HG02798 (cell line): ENCODE measurements around the gene LSAMP.
"Not testable (repeated sequence)": the region's sequence is repeated elsewhere in the genome, so short reads cannot be mapped to it uniquely, and the experiment has no call there.

Experiments
- ATAC-seq: cut with Tn5 transposase; IDR thresholded peaks from one replicate; pipeline ENCODE4 v1.9.1; 2021; ENCODE audit warnings: mild to moderate bottlenecking; ENCODE audit not compliant: unreplicated experiment, poor library complexity

LSAMP gene

DNA sequence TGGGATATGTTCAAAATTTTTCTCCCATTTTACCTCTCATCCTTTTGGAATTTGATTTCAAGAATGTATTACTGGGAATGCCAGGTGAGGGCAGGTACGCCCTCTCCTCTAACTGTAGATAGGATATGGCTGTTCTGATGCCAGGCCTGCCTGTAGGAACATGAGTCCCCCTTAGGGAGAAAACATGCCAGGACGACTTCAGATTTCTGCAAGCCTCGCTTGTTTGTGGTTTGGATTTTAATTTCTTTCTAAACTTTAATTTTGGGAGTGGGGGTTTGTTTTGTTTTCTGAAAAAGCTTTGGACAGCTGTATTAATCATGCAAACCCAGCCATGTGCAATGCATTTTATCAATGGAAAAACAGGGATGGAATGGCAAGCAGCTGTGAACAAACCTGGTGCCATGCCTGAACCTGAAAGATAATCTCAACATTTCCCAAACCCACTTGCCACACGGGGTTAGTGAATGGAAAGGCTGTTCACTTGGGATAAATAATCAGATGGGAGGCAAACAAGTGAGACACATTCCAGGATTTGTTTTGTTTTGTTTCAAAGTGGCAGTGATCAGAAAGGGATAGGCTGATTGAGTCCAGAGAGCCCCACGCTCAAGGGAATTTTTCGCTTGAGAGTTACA, 614.4 kb downstream of the LSAMP start:
- no peak for ATAC-seq

- ATAC-seq = no peak
Observed at GRCh38 chr3:115828401-115828800, 616.9 kb downstream of the LSAMP start.

DNA sequence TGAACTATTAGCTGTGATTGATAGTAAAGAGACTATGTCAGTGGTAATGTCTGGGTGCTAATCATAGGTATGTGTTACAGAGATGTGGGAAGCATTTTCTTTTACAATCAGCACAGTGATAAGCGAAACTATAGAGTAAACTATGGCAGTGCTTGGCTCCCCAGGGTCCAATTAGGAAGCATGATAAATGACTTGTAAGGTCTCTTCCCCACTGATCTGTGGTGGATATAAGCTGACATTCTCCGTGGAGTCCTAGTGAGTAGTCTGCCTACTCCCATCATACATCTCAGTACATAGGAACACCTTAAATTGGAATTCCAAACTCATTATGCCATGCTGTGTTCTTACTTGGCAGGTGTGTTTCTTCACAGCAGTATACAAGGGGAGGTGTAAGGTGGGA, 617.8 kb downstream of the LSAMP start:
- ATAC-seq = no peak

GRCh38 chr3:115825046-115825445, 620.2 kb downstream of the LSAMP start:
- ATAC-seq = no peak

DNA sequence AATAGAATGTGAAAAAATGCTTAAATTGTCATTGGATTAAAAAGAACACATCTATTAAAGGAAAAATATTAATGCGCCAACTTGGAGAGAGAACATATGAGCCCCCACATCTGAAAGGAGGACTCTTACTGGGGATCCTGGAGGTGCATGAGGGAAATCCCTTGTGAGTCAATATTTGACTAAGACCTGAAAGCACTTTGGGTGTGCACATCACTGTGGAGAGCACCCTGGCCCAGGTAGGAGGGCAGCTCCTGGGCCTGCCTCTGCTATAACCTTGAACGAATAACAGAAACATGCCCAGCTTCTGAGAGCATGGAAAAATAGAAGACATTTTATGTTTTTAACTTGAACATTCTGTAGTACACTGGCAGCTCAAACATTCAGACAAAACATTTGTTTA, 622.2 kb downstream of the LSAMP start:
- ATAC-seq = no peak

DNA sequence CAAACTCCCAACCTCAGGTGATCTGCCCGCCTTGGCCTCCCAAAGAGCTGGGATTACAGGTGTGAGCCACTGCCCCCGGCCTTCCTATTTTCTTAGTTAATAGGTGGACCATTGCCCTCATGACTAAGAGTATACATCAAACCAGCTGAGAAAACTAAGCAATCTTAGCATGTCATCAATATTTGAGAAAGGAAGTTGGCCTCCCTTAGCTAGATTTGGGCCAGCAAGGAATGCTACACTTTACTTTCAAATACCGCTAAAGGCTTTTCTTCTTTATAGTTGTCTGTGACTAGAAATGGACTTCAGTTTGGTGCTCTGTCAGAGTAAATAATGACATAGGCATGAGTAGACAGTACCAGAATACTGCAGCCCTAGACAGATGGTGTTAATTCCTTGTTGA, 622.7 kb downstream of the LSAMP start:
- no peak for ATAC-seq

DNA sequence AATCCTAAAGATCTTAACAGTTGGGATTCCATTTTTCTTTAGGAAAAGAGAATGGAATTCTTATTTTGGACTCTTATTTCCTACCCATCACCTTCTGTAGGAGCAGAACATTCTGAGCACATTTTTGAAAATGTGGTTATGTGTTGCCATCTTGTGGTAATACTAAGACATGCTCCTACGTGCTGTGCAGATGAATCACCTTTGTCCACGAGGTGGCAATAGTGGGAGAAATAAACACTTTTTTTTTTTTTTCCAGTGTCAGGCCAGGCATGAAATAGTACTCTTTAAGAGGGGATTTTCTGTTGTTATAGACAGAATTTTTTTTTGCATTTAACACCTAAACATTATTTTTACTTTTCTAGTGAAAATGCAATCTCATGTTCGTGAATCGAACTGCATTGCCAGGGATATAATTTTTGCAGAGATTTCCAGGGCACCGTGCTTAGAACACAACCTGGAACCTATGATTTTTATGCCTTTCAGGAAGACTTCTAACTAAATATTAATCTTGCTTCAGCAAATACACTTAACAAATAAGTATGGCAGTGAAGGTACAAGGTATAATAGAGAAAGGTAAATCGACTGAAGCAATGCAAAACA, 625.4 kb downstream of the LSAMP start:
- ATAC-seq = peak; percentile 93

- peak; percentile 64 for ATAC-seq
Observed at GRCh38 chr3:115814778-115815380, 630.4 kb downstream of the LSAMP start.

DNA sequence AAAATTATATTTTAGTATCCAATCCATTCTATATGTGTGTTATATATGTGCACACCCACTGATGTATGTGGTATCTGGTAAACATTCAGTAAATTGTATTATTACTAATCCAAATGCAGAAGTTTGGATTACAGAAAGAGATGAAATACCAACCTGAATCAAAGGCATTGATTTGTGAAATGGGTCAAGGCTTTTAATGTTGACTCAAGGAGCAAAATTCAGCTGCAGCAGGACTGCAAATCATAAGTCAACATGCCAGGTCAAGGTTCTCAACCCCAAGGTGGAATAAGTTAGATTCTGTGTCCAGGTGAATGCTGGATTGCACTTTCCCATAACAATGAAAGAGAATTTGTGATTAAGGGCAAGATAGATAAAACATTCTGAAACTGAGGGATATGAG, 631.3 kb downstream of the LSAMP start:
- ATAC-seq = no peak

- no peak for ATAC-seq
Observed at GRCh38 chr3:115808816-115809215, 636.5 kb downstream of the LSAMP start.

DNA sequence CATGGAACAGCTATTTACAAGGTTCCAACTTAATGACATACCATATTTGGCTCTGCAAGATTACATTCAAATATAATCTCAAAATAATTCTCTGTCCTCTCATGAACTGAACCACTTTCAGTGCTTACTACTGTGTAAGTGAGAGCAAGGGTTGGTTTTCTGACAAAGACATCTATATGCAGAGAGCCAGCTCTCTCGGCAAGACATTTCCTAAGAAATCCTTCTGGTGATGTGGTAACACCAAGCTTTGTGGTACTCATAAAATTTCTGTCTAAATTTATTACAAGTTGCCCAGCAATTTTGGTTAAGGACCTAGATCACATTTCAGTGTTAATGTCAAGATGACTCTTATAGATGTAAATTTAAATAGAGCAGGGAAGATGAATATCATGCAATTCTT, 637.0 kb downstream of the LSAMP start:
- ATAC-seq = no peak

DNA sequence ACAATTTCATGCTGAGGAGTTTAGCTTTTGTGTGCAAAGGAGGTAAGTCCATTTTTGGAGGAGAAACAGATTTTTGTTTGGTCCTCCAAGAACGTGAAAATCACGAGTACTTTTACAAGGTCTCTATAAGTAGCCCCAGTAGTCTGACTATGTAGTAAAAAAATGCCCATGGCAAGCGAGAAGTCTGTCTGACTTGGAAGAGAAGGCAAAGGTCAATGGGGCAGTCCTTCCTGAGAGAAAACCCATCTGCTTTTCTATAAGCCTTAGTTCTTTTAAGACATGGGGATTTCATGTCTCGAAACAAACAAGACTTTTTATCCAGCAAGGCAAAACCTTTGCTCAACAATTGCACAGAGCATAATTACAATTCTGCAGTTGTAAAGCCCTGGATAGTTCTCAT, 638.8 kb downstream of the LSAMP start:
- no peak for ATAC-seq

DNA sequence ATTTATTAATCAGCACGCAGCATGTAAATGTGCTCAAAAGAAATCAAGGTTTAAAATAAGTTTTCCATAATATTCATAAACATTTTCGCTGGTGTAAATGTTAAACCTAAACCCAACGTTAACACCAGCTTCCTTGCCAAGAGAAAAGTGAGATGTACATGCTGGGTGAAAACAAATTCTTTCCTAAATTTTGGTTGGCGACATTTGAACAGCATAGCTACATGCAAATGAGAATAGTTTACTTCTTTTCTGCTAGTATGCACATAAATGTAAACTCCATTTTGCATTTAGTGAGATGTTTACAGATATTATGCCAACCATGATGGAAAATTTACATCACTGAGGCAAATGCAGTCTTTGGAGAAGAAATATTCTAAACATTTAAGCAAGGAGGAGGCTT, 639.8 kb downstream of the LSAMP start:
- no peak for ATAC-seq

DNA sequence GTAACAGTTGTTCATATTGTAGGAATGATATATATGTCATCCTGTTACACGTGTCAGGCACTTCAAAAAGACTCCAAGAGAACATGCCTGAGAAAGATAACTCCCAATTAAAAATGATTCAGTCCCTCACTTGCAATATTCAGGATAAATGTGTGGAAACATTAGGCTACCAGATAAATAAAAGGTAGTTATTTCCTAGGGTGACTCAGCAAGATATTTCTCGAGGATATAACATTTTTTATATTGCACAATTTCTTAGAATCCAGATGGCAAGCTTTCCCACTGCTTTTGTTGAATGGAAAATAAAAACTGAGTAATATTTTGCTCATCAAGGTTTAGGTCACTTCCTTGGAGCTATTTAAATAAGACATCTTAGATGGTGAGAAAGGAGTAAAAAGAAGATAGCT, 640.6 kb downstream of the LSAMP start:
- no peak for ATAC-seq

DNA sequence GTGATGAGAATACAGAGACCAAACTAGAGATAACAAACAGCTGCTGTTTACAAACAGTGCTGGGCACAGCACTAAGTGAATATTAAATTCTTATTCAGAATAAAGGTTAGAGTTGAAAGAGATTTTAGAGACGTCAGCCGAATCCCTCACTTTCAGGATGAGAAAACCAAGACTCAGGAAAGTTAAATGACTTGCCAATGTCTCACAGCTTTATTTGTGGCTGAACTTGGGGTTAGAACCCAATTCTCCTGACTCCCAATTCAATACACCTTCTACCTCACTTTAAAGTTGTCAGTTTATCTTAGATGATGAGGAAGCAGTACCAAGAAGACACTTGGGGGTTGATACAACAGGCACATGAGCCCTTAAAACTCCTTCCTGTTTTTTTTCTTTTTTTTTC, 641.1 kb downstream of the LSAMP start:
- no peak for ATAC-seq

DNA sequence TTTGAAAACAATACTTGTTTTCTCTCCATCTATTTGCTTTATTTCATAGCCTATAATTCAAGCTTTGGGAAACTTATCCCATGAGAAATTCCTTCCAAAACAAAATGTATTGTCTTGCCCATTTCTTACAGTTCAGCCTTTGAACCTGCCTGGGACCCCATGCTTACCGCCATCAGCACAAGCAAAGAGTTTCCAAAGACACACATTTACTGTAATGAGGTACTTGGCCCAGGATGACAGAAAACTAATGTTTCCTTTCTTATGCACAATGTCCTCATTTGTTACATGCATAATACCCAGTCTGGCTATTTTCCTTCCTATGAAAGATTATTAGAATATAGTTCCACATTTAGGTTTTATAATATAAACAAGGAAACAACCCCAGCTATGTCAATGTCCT, 641.6 kb downstream of the LSAMP start:
- ATAC-seq = no peak

DNA sequence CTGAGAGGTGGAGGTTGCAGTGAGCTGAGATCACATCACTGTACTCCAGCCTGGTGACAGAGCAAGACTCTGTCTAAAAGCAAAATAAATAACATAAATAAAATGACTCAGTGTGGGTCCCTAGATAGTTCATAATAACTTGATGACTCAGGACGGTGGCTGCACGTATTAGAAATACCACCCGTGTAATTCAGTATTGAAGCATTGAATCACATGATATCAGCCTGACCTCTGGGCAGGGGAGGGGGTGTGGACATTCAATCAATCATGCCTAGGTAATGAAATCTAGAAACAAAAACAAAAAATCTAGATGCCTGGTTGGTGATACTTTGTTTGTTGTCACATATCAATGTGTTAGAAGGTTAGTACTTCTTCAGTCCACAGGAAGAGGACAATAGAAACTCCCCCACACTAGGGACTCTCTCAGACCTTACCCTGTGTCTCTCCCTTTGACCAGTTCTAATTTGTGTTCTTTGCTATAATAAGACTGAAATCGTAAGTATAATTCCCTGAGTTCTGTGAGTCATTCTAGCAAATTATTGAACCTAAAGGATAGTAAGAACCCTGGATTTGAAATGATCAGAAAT, 644.7 kb downstream of the LSAMP start:
- no peak for ATAC-seq

DNA sequence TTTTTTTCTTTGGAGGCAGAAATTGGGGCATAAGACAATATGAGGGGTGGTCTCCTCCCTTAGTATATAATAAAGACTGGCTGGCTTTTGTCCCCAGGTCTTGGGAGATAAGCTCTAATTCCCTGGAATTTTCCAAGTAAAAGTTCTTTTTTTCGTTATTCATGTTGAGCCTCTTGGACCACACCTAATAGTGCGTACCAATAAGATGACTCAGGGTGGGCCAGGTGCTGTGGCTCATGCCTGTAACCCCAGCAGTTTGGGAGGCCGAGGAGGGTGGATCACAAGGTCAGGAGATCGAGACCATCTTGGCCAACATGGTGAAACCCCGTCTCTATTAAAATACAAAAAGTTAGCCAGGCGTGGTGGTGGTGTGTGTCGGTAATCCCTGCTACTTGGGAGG, 645.2 kb downstream of the LSAMP start:
- ATAC-seq = not testable (repeated sequence)

DNA sequence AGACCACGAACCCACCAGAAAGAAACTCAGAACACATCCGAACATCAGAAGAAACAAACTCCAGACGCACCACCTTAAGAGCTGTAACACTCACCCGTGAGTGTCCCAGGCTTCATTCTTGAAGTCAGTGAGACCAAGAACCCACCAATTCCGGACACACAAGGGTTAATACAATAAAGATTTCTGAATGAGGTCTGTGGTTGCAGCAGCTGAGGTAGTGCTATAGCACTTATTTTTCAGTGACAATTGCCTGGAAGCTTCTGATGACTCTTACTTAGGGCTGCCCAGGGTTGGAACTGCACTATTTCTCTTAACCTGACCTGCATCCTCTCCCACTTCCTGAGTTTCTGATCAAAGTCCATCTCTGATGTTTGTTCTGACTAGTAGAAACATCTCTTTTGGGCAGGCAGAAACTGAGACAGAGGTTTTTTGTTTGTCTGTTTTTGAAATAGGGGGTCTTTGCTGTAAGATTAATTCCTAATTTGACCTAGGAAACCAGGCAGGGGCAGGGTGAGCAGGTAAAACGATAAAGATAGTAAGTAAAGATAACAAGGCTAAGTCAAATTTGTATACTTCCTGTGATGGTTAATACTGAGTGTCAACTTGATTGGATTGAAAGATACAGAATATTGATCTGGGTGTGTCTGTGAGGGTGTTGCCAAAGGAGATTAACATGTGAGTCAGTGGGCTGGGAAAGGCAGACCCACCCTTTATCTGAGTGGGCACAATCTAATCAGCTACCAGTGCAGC, 652.9 kb downstream of the LSAMP start:
- peak; percentile 88 for ATAC-seq

GRCh38 chr3:115791271-115792153, 653.8 kb downstream of the LSAMP start:
- ATAC-seq = not testable (repeated sequence)
